Measurements from ENCODE around the gene YARS1. TPM values are rescaled to one million over a fixed set of nuclear protein-coding genes. Genes with fewer than 3 reads are reported as not detected.

Gene YARS1
- total and polyA plus RNA-seq, 2 of the 13 experiments (the other 11 are each of a cell fraction or from before 2014, with no cell fraction given) = 50.1 to 113 TPM

- TF ChIP-seq THAP9 (CRISPR knock-in tag; IDR thresholded peaks at IDR 0.05; ENCODE audit: borderline replicate concordance) = no peak
- no peak for TF ChIP-seq POGK (CRISPR knock-in tag; conservative IDR thresholded peaks at IDR 0.05)
- no peak for TF ChIP-seq ZNF512 (CRISPR knock-in tag; IDR thresholded peaks at IDR 0.05)
- no peak for TF ChIP-seq ZNF841 (CRISPR knock-in tag; IDR thresholded peaks at IDR 0.05; ENCODE audit: borderline replicate concordance)
- TF ChIP-seq GPN1 (CRISPR knock-in tag; IDR thresholded peaks at IDR 0.05; ENCODE audit: borderline replicate concordance) = no peak
- TF ChIP-seq ARID4A (CRISPR knock-in tag; IDR thresholded peaks at IDR 0.05; ENCODE audit: borderline replicate concordance) = peak; percentile 7; the same call in 1 of the 2 replicates
- no peak for TF ChIP-seq ZNF101 (CRISPR knock-in tag; IDR thresholded peaks at IDR 0.05; ENCODE audit: borderline replicate concordance, low read depth)
- TF ChIP-seq ZBTB7A (CRISPR knock-in tag; IDR thresholded peaks at IDR 0.05) = peak; percentile 29; the same call in 1 of the 2 replicates
- TF ChIP-seq ELF4 (CRISPR knock-in tag; IDR thresholded peaks at IDR 0.05; ENCODE audit: borderline replicate concordance) = no peak
- TF ChIP-seq ETV5 (CRISPR knock-in tag; IDR thresholded peaks at IDR 0.05; ENCODE audit: borderline replicate concordance) = no peak; the same call in 1 of the 2 replicates
- TF ChIP-seq ZNF724P (CRISPR knock-in tag; IDR thresholded peaks at IDR 0.05; ENCODE audit: borderline replicate concordance) = no peak
- TF ChIP-seq CBX5 (CRISPR knock-in tag; IDR thresholded peaks at IDR 0.05; ENCODE audit: borderline replicate concordance) = no peak; the same call in 1 of the 2 replicates
- no peak for TF ChIP-seq NR3C1 (CRISPR knock-in tag; IDR thresholded peaks at IDR 0.05)
- no peak for TF ChIP-seq ZNF513 (CRISPR knock-in tag; conservative IDR thresholded peaks at IDR 0.05)
These were observed 943 bp upstream of the YARS1 start (continued) for GRCh38 chr1:32817815-32818786.

All from HepG2 (cell line).